Transverse colon (tissue), 3 donors: ENCODE results near the gene TPST2.

Source experiments
- POLR2A ChIP-seq: fragments of 450-650 bp; IDR thresholded peaks from one replicate; pipeline ENCODE4 v1.6.1; 2016; ENCODE audit warnings: antibody characterized with exemption, mild to moderate bottlenecking, moderate library complexity
- POLR2AphosphoS5 ChIP-seq, 3 donors: sonication (generic); formaldehyde crosslinking; IDR thresholded peaks; one replicate each; pipeline ENCODE4 v1.6.1; 2016; ENCODE audit warnings: antibody characterized with exemption in 3 of 3

- no peak for TF ChIP-seq POLR2A
- TF ChIP-seq POLR2AphosphoS5 (IDR thresholded peaks at IDR 0.05), result no peak
Observed at GRCh38 chr22:26527574-26528465, 62.1 kb downstream of the TPST2 start.
